A549 (cell line): ENCODE measurements around the gene GSTM2.

Source experiments
- JUN ChIP-seq, 2 experiments: fragments of >200 bp; sonication (Bioruptor Twin); formaldehyde crosslinking; IDR thresholded peaks; 2 replicates in 1 of 2; 3 replicates in 1 of 2; pipeline ENCODE4 v1.6.1; 2016 to 2017
- NPAS2 ChIP-seq: fragments of 250-450 bp; sonication (Bioruptor Pico); IDR thresholded peaks from 2 replicates; pipeline ENCODE4 v1.8.0; 2022; ENCODE audit warnings: mild to moderate bottlenecking, moderate library complexity, borderline replicate concordance
- POLR2A ChIP-seq: IDR thresholded peaks from 2 replicates; pipeline ENCODE4 v1.6.1; 2012; ENCODE audit warnings: mild to moderate bottlenecking, low read length
- RARB ChIP-seq: fragments of 250-450 bp; sonication (Bioruptor Pico); IDR thresholded peaks from 2 replicates; pipeline ENCODE4 v1.8.0; 2021; ENCODE audit warnings: mild to moderate bottlenecking, moderate library complexity
- TF ChIP-seq, protein P1 (sequence below): fragments of >200 bp; sonication (Bioruptor Twin); formaldehyde crosslinking; IDR thresholded peaks from 3 replicates; pipeline ENCODE4 v1.5.1; 2016
- TF ChIP-seq, protein P2 (sequence below): IDR thresholded peaks from 2 replicates; pipeline ENCODE4 v1.6.1; 2012
- TF ChIP-seq, protein P3 (sequence below): fragments of 450-650 bp; IDR thresholded peaks from 2 replicates; pipeline ENCODE4 v1.6.1; 2014; ENCODE audit warnings: antibody characterized with exemption

DNA sequence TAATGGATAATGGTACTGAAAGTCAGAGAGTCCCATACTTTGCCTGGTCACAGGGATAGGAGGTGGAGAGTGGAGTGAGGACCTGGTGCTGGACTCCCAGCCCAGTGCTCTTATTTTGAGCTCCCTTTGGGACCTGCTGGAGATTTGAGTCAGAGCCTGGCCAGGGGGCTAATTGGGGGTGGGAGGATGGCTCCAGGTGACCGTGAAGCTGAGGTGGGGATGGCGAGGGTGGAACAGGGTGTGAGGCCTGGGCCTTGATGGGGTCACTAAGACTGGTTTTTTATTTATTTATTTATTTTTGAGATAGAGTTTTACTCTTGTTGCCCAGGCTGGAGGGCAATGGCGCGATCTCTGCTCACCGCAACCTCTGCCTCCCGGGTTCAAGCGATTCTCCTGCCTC, 30.4 kb upstream of the GSTM2 start:
- TF ChIP-seq POLR2A = no peak
- TF ChIP-seq, protein P1, sequence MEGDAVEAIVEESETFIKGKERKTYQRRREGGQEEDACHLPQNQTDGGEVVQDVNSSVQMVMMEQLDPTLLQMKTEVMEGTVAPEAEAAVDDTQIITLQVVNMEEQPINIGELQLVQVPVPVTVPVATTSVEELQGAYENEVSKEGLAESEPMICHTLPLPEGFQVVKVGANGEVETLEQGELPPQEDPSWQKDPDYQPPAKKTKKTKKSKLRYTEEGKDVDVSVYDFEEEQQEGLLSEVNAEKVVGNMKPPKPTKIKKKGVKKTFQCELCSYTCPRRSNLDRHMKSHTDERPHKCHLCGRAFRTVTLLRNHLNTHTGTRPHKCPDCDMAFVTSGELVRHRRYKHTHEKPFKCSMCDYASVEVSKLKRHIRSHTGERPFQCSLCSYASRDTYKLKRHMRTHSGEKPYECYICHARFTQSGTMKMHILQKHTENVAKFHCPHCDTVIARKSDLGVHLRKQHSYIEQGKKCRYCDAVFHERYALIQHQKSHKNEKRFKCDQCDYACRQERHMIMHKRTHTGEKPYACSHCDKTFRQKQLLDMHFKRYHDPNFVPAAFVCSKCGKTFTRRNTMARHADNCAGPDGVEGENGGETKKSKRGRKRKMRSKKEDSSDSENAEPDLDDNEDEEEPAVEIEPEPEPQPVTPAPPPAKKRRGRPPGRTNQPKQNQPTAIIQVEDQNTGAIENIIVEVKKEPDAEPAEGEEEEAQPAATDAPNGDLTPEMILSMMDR = no peak
- no peak for TF ChIP-seq NPAS2 (CRISPR knock-in tag)
- TF ChIP-seq, protein P2, sequence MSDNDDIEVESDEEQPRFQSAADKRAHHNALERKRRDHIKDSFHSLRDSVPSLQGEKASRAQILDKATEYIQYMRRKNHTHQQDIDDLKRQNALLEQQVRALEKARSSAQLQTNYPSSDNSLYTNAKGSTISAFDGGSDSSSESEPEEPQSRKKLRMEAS = no peak
- no peak for TF ChIP-seq RARB (CRISPR knock-in tag)
- TF ChIP-seq, protein P3, sequence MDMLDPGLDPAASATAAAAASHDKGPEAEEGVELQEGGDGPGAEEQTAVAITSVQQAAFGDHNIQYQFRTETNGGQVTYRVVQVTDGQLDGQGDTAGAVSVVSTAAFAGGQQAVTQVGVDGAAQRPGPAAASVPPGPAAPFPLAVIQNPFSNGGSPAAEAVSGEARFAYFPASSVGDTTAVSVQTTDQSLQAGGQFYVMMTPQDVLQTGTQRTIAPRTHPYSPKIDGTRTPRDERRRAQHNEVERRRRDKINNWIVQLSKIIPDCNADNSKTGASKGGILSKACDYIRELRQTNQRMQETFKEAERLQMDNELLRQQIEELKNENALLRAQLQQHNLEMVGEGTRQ = no peak
- no peak for TF ChIP-seq JUN (IDR thresholded peaks at IDR 0.05)
